NCI-H526 treated with DMSO at 0.1 percent for 48 hours (cell line): ENCODE results near the gene CACNG6.

Experiments
- DNase-seq: peaks from one replicate; lab custom pipeline; 2025; lab: John Stamatoyannopoulos, UW

The CACNG6 gene

DNA sequence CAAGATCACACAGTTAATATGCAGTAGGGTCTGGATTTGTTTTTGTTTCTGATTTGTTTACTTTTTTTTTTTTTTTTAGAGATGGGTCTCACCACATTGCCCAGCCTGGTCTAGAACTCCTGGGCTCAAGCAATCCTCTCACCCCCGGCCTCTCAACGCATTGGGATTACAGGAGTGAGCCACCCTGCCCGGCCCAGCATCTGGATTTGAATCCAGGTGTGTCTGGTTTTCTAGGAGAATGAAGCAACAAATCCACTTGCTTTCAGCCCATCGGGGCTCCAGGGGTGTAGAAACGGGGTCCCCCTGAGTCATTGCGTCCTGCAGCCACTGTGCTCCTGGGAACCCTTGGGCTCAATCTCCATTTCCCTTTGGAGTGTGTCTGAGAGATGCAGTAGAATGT lies 22.1 kb upstream of the CACNG6 start:
- no peak for DNase-seq

- no peak for DNase-seq
Observed at GRCh38 chr19:53971673-53972072, 19.8 kb upstream of the CACNG6 start.

DNA sequence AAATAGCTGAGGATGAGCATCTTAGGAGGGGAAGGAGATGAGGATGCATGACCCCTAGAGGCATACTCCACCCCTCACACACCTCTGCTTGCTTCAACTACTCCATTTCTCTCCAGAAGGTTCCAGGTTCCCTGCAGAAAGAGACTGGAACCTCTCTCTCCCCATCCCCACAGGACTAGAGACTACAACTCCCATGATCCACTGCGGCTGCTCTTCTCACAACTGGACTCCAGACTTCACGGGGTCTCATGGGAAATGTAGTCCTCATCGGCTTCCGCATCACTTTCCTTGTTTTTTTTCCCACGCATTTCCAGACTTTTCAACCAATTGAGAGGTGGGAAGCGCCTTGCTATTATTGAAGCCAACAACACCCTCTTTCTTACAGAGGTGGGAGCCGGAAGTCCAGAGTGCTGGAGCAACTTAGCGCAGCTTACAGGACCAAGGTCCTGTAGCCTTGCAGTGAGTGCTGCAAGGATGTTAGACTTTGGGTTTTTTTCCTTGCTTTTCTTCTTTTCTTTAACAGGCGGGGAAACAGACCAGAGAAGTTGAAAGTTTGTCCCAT lies 13.9 kb upstream of the CACNG6 start:
- peak; percentile 93 for DNase-seq

DNA sequence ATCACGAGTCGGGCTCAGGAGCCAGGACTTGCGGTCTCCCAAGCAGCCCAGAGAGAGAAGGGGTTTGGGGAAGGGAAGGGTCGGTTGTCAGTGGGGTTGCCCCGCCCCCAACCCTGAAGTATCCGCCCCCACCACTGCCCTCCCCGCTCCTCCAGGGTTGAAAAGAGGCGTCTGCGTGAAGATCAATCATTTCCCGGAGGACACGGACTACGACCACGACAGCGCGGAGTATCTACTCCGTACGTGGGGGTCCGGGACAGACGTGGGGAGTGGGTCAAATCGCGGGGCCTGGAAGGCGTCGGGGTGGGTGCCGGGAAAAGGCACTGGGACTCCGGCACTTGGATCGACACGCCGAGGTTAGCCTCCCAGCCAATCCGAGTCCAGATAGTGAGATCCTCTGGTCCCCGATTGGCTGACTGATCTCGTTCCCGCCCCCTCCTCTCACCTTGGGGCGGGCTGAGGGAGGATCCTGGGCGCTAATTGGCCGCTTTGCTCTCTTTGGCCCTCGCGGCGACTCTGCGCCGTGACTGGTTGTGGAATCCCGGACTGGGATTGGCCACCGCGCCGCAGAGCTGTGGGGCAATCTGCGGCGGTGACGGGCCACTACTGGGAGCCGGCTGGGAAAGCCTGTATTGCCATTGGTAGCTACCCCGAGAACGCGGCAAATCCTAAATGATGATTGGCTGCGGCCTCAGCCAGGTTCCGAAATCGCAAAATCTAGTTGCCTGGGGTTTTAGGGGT lies 13.3 kb upstream of the CACNG6 start:
- DNase-seq, result no peak

DNA sequence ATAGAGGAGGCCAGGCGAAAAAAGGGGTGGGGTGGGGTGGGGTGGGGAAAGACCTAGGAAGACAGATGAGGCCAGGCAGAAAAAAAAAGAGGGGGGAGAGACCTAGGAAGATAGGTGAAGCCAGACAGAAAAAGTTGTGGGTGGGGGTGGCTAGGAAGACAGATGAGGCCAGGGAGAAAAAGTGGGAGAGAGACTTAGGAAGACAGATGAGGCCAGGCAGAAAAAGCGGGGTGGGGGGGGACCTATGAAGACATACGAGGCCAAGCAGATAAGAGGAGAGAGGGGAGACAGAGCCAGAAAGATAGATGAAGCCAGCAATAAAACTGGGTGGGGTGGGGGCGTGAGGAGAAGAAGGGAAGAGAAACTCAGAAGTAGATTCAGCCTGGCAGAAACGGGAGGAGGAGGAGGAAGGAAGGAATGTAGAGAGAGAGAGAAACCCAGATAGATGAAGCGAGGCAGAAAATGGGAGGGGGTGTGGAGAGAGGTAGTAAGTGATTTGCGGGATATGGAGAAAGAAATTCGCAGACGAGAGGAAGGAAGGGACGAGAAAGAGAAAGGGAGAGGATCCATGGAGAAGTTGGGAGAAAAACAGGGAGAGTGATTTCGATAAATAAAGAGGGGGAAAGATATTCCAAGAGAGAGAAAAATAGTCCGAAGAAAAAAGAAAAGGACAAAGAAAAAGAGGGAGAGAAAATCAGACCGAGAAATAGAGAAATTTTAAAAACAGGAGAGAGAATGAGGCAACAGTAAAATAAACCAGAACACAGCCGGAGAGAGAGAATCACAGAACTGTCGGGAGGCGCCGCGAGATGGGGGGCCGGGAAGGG lies 12.2 kb upstream of the CACNG6 start:
- DNase-seq, result no peak

DNA sequence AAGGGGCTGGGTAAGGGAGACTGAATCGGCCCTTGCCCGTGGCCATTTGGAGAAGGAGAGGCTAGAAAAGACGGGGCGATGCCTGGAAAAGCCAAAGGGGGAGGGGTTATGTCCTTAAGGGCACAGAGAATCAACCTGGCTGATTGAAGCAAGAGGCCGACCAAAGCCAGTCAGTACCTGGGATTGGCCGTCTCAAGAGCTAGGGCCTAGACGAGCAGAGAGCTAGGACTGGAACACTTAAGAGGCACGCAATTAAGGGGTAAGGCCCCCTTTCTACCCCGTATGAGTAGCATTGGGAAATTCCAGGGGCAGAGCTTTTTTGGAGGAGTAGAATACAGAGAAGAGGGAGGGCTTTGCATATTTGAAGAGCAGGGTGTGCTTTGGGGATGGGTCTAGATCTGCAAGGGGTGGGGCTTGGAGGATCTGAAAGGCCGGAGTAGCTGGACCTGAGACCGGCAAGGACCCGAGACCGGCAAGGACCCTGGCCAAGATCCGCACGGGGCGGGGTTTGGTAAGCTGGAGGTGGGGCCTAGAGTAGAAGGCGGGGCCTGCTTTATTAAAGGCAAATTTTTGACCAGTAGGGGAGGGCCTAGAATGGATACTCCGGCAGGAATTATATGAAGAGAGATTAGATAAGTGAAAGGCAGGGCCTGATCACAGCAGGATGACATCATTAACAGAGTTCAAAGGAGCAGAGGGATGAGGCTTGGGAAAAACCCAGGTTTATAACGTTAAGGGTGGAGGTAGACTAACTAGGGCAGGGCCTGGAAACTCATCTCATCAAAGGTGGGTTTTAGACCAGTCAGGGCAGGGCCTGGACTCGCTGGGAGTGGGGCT lies 10.7 kb upstream of the CACNG6 start:
- DNase-seq, result peak; percentile 88

DNA sequence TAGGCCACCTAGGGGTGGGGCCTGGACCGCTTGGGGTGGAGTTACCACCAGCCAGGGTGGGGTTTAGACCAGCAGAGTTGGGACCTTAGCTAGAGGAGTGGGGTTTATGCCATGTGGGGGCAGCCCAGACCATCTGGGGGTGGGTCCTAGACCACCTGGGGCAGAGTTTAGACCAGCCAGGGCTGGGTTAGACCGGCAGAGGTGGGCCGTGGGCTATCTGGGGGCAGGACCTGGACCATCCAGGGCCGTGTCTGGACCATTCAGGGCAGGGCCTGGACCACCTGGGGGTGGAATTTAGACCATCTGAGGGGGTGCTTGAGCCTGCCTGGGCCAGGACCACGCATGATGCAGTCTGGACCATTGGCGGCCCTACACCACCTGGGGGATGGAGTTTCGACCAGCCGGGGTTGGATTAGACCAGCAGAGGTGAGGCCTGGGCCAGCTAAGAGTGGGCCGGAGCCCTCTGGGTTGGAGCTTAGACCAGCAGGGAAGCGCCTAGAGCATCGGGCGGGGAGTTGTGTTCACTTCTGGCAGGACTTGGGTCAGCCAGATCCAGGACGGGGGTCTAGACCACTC lies 10.0 kb upstream of the CACNG6 start:
- DNase-seq, result no peak

GRCh38 chr19:53982001-53982451 lies 9.4 kb upstream of the CACNG6 start:
- no peak for DNase-seq

- DNase-seq, result peak; percentile 22
Observed at GRCh38 chr19:53982611-53983010, 8.8 kb upstream of the CACNG6 start.

- no peak for DNase-seq
Observed at GRCh38 chr19:53983457-53984289, 7.8 kb upstream of the CACNG6 start.

DNA sequence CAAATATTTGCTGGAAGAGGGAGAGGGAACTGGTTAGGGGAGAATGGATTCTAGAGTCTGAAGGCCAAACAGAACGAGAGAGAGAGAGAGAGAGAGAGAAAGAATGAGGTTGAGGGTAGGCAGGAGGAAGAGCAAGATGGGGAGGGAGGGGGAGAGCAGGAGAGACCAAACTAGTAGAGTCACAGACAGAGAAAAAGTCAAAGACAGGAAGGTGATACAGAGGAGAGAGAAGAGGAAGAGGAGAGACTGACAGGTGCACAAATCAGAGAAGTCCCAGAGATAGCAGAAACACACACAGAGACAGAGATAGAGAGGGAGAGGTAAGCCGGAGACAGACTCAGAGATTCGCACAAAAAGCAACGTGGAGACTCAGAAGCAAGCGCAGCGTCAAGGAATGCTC lies 5.6 kb upstream of the CACNG6 start:
- DNase-seq, result no peak

DNA sequence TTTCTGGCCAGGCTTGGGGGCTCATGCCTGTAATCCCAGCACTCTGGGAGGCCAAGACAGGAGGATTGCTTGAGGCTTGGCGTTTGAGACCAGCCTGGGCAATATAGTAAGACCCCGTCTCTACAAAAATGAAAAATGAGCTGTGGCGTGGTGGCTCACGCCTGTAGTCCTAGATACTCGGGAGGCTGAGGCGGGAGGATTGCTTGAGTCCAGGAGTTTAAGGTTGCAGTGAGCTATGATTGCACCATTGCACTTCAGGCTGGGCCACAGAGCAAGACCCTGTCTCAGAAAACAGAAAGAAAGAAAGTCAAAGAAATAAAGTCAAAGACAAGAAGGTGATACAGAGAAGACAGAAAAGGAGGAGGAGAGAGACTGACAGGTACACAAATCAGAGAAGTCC lies 2.5 kb upstream of the CACNG6 start:
- DNase-seq, result no peak

DNA sequence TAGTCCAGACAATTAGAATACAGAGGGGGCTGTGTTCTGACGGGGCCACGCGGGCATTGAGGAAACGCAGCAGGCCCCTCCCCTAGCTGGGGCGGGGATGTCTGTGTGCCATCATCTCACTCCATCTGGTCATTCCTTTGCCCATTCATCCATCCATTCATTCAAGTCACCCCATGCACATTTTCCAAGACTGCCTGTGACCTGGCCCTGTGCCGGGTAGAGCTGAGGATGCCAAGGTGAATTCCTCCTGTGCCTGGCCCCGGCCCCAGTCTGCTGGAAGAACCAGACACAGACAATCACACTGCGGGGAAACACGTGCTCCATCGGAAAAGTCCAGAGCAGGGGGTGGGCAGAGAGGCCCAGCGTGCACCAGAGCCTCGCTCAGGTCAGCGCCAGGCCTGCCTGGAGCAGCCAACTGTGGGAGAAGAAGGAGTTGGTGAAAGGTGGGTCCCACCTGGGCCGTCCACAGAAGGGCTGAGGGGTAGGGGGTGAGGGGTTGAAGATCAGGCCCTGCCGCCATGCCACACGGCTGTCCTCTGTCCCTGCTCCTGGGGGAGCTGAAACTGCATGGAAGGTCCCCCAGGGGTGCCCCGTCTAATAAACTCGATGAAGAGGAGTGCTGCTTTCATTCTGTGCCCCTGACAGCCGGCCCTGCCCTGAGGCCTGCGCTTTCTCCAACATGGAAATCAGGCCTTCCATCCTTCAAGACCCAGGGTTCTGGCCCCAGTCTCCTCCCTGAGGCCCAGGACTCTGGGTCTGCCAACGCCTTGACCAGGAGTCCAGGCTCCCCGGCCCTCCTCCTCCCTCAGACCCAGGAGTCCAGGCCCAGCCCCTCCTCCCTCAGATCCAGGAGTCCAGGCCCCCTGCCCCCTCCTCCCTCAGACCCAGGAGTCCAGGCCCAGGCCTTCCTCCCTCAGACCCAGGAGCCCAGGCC lies 1.6 kb upstream of the CACNG6 start:
- DNase-seq, result no peak

DNA sequence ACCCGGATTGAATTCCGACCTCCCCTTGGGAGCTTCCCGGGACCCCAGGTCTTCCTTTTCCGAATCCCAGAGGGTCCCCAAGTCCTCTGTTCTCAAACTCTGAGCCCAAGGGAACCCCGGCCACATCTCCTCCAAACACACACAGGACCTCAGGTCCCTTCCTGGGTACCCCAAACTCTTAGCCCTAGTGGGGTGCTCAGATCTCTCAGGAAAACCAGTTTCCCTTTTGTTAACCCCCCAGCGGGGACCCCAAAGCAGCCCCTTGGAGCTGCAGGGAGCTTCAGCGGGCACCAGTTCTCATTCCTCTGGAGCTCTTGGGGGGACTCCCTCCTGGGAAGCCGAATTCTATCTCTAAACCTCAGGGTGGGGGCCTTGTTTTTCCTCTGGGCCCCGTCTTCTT lies 774 bp downstream of the CACNG6 start:
- DNase-seq, result no peak

- DNase-seq, result no peak
Observed at GRCh38 chr19:53992815-53993214, 1.4 kb downstream of the CACNG6 start.

- DNase-seq, result no peak
Observed at GRCh38 chr19:53993448-53993847, 2.0 kb downstream of the CACNG6 start.

- DNase-seq, result no peak
Observed at GRCh38 chr19:53994811-53995210, 3.4 kb downstream of the CACNG6 start.

DNA sequence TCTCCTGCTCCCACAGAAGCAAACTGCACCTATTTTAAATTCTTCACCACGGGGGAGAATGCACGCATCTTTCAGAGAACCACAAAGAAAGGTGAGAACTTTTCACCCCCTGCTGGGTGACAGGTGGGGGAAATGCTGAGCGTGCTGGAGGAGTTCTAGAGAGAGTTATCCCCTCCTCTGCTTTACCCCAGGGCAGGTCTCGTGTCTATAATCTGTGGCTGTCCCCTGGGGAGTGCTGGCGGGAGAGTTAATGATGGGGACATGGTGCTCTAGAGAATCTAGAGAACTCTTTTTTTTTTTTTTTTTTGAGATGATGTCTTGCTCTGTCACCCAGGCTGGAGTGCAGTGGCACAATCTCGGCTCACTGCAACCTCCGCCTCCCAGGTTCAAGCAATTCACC lies 6.8 kb downstream of the CACNG6 start:
- DNase-seq, result no peak

GRCh38 chr19:53999694-54000093 lies 8.3 kb downstream of the CACNG6 start:
- DNase-seq, result no peak

DNA sequence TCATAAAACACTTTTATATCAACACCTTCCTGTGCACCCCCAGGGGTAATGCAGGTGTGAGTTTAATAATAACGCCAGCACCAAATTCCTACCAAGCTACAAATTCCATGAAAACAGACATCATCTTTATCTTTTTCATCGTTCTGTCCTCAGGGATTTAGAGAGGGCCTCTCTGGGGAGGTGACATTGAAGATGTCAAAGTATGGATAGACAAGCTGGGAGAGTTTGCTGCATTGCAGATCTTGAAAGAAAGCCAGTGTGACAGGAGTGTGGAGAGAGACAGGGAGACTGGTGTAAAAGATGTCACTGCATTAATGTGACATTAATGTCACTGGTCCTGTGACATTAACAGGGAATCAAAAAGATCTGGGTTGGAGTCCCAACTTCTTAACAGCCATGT lies 10.1 kb downstream of the CACNG6 start:
- DNase-seq, result no peak
